Loucy (cell line): ENCODE measurements around the gene FADS2.
A peak's percentile ranks its signal among the peaks of the same experiment; 100 is the strongest.

Source experiments
- H2AFZ ChIP-seq: fragments of 200-600 bp; sonication (generic); 2 replicates; pipeline ENCODE4 v1.6.0; 2016; ENCODE audit warnings: antibody characterized with exemption, mild to moderate bottlenecking, low read length, moderate library complexity
- H3F3A ChIP-seq: fragments of 200-600 bp; 2 replicates; pipeline ENCODE4 v1.6.0; 2016; ENCODE audit warnings: antibody characterized with exemption, low read depth, mild to moderate bottlenecking
- H3K27me3 ChIP-seq: fragments of 200-600 bp; sonication (generic); 2 replicates; pipeline ENCODE4 v1.6.1; 2014; ENCODE audit warnings: low read length, mild to moderate bottlenecking; ENCODE audit not compliant: insufficient read depth, poor library complexity, severe bottlenecking
- H3K36me3 ChIP-seq: fragments of 200-600 bp; sonication (generic); 2 replicates; pipeline ENCODE4 v1.6.1; 2016; ENCODE audit warnings: low read length; ENCODE audit not compliant: insufficient read depth
- H3K4me1 ChIP-seq: fragments of 200-600 bp; sonication (generic); 2 replicates; pipeline ENCODE4 v1.5.1; 2014; ENCODE audit warnings: low read length, mild to moderate bottlenecking; ENCODE audit not compliant: insufficient read depth, poor library complexity, severe bottlenecking
- H3K4me2 ChIP-seq: fragments of 200-600 bp; sonication (generic); 2 replicates; pipeline ENCODE4 v1.6.0; 2014; ENCODE audit warnings: antibody characterized with exemption, low read length, low read depth, mild to moderate bottlenecking; ENCODE audit not compliant: poor library complexity, severe bottlenecking
- H3K4me3 ChIP-seq: fragments of 200-600 bp; sonication (generic); 2 replicates; pipeline ENCODE4 v1.5.1; 2014; ENCODE audit warnings: low read length, mild to moderate bottlenecking, mixed read lengths; ENCODE audit not compliant: poor library complexity, severe bottlenecking
- H3K79me2 ChIP-seq: fragments of 200-600 bp; sonication (generic); 2 replicates; pipeline ENCODE4 v1.6.1; 2014; ENCODE audit warnings: low read length; ENCODE audit not compliant: insufficient read depth
- H3K9ac ChIP-seq: fragments of 200-600 bp; sonication (generic); 2 replicates; pipeline ENCODE4 v1.6.0; 2014; ENCODE audit warnings: mild to moderate bottlenecking, low read depth, low read length, moderate library complexity; ENCODE audit not compliant: poor library complexity, severe bottlenecking
- H3K9me2 ChIP-seq: fragments of 200-600 bp; sonication (generic); replicated peaks from 2 replicates; pipeline ENCODE4 v1.6.1; 2016; ENCODE audit warnings: low read depth, low read length, mixed read lengths
- H3K9me3 ChIP-seq: fragments of 200-600 bp; sonication (generic); 2 replicates; pipeline ENCODE4 v1.6.1; 2014; ENCODE audit warnings: mild to moderate bottlenecking, antibody characterized with exemption, low read length, low read depth; ENCODE audit not compliant: insufficient read depth
- H4K20me1 ChIP-seq: fragments of 200-600 bp; sonication (generic); 2 replicates; pipeline ENCODE4 v1.6.0; 2014; ENCODE audit warnings: antibody characterized with exemption, low read length, mild to moderate bottlenecking; ENCODE audit not compliant: insufficient read depth, poor library complexity, severe bottlenecking
- EZH2phosphoT487 ChIP-seq: fragments of 200-600 bp; IDR thresholded peaks from 2 replicates; pipeline ENCODE4 v1.6.1; 2018; ENCODE audit warnings: antibody characterized with exemption, mild to moderate bottlenecking, moderate library complexity, borderline replicate concordance
- TF ChIP-seq, protein P1 (sequence below): fragments of 200-600 bp; sonication (generic); conservative IDR thresholded peaks from 2 replicates; pipeline ENCODE4 v1.5.1; 2014; ENCODE audit warnings: mild to moderate bottlenecking, antibody characterized with exemption, low read length

The FADS2 gene

DNA sequence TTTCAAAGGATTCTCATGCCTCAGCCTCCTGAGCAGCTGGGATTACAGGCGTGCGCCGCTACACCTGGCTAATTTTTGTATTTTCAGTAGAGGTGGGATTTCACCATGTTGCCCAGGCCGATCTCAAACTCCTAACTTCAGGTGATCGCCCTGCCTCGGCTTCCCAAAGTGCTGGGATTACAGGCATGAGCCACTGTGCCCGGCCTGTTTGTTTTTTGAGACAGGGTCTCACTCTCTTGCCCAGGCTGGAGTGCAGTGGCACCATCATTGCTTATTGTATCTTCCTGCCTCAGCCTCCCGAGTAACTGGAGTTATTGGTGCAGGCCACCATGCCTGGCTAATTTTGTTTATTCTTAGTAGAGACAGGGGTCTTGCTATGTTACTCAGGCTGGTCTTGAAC lies 8.1 kb downstream of the FADS2 start:
- Histone ChIP-seq H3K9me3 (no peaks in the 10 kb centered on the region), H3K9ac (peak overlapping the region; percentile 93), H3K4me2 (peak overlapping the region; percentile 81), H3K79me2 (peaks cover 82% of the 10 kb centered on the region), H2AFZ (no peak overlapping the region), H3K4me3 (peak overlapping the region; percentile 76), H3K27me3 (no peaks in the 10 kb centered on the region), H3K36me3 (peaks cover 31% of the 10 kb centered on the region; the same call in 1 of the 2 replicates), H3F3A (peaks cover 29% of the 10 kb centered on the region), H3K4me1 (peaks cover 60% of the 10 kb centered on the region), H3K9me2 (no peaks in the 10 kb centered on the region), H4K20me1 (peaks cover 25% of the 10 kb centered on the region)
- TF ChIP-seq, protein P1, sequence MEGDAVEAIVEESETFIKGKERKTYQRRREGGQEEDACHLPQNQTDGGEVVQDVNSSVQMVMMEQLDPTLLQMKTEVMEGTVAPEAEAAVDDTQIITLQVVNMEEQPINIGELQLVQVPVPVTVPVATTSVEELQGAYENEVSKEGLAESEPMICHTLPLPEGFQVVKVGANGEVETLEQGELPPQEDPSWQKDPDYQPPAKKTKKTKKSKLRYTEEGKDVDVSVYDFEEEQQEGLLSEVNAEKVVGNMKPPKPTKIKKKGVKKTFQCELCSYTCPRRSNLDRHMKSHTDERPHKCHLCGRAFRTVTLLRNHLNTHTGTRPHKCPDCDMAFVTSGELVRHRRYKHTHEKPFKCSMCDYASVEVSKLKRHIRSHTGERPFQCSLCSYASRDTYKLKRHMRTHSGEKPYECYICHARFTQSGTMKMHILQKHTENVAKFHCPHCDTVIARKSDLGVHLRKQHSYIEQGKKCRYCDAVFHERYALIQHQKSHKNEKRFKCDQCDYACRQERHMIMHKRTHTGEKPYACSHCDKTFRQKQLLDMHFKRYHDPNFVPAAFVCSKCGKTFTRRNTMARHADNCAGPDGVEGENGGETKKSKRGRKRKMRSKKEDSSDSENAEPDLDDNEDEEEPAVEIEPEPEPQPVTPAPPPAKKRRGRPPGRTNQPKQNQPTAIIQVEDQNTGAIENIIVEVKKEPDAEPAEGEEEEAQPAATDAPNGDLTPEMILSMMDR: no peak
- TF ChIP-seq EZH2phosphoT487: no peak

DNA sequence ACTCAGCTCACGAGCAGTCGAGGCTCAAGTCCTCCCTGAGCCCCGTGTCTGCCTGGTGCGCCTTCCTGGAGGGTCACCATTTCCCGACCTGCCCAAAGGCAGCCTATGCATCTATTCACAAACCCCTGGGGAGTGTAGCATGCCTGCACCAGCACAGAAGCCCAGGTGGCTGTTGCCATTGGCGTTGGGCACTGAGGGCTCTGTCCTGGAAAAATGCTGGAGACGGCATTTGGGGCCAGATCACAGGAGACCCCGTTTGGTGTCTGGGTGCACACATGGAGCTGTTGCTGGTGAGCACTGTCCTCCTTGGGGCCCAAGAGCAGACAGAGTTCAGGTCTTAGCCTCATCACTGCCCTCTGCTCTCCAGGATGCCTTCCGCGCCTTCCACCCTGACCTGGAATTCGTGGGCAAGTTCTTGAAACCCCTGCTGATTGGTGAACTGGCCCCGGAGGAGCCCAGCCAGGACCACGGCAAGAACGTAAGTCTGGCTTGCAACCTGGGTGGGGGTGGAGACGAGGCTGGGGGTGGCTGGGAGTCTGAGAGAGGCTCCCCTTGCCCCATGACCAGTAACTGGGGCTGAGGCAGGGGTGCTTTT lies 9.4 kb downstream of the FADS2 start:
- Histone ChIP-seq H3F3A (peaks cover 28% of the 10 kb centered on the region), H3K4me3 (peak overlapping the region; percentile 9), H3K9me2 (no peaks in the 10 kb centered on the region), H3K36me3 (peaks cover 45% of the 10 kb centered on the region; the same call in 1 of the 2 replicates), H3K79me2 (peaks cover 78% of the 10 kb centered on the region), H3K4me2 (peak overlapping the region; percentile 81), H2AFZ (no peak overlapping the region), H4K20me1 (peaks cover 16% of the 10 kb centered on the region), H3K4me1 (peaks cover 47% of the 10 kb centered on the region), H3K27me3 (no peaks in the 10 kb centered on the region), H3K9ac (peak overlapping the region; percentile 93), H3K9me3 (no peaks in the 10 kb centered on the region)
- TF ChIP-seq, protein P1: no peak
- no peak for TF ChIP-seq EZH2phosphoT487

DNA sequence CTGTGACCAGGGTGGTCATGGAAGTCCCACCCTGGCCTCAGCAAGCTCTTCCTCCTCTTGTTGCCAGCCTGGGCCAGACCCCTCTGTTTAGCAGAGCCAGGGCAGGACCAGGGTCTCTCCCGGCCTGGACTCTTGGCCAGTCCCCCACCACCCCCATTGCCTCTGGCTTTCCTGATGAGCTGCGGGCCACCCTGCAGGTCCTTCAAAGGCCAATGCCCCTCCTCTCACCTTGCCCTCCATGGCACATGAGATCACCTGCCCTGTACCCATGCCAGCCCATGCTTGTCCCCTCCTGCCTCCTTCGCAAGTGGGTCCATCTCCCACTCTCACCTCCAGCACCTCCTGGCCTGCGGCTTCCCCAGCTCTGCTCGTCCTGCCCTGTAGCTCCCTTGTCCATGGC lies 10.4 kb downstream of the FADS2 start:
- H3K27me3 ChIP-seq: no peaks in the 10 kb centered on the region
- H3K36me3 ChIP-seq: peaks cover 55% of the 10 kb centered on the region; the same call in 1 of the 2 replicates
- H3F3A ChIP-seq: peaks cover 18% of the 10 kb centered on the region
- no peak overlapping the region for H3K4me2 ChIP-seq
- no peaks in the 10 kb centered on the region for H3K9me3 ChIP-seq
- H3K9me2 ChIP-seq: no peaks in the 10 kb centered on the region
- no peak overlapping the region for H3K4me3 ChIP-seq
- TF ChIP-seq EZH2phosphoT487: no peak
- TF ChIP-seq, protein P1: no peak
- peaks cover 37% of the 10 kb centered on the region for H3K4me1 ChIP-seq
- H4K20me1 ChIP-seq: peaks cover 13% of the 10 kb centered on the region
- no peak overlapping the region for H2AFZ ChIP-seq
- H3K79me2 ChIP-seq: peaks cover 68% of the 10 kb centered on the region
- H3K9ac ChIP-seq: no peak overlapping the region
